ENCODE measurements around the gene SERPINA7.

DNA sequence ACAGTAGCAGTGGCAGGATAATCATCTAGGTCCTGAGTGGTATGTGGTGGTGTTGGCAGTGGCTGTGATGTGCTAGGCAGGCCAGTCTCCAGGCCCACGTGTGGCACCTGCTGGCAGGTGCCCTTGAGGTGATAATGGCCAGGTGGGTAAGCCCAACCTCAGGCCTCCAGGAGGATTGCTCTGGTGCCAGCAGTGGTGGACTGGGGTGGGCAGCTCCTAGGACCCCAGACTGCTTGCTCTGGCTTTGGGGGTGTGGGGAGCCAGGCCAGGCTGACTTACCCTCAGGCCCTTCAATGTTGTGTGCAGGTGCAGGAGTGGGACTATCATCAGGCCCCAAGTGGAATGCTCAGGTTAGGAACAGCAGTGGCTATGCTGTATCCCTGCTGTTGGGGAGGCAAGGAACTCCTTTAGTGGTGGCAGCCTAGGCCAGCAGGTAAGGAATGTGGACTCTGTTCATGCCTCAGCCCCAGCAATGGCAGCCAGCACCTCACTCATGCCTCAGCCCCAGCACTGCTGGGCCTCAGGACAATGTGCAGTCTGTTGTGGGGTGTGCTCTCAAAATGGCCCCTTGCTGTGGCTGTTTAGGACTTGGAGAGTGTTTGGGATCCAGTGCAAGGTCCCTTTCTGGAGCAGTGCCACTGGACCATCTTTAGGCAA, 24.3 kb downstream of the SERPINA7 start:
- TF ChIP-seq CTCF (IDR thresholded peaks at IDR 0.05) = no peak
- TF ChIP-seq POLR2A (IDR thresholded peaks at IDR 0.05) = no peak

Measured in right lobe of liver (tissue), 4 donors.